Loucy (cell line): ENCODE data around the gene CTH.
"Not testable (repeated sequence)": the region's sequence is repeated elsewhere in the genome, so short reads cannot be mapped to it uniquely, and the experiment has no call there.

Experiments
- H2AFZ ChIP-seq: fragments of 200-600 bp; sonication (generic); 2 replicates; pipeline ENCODE4 v1.6.0; 2016; ENCODE audit warnings: antibody characterized with exemption, mild to moderate bottlenecking, low read length, moderate library complexity
- H3F3A ChIP-seq: fragments of 200-600 bp; 2 replicates; pipeline ENCODE4 v1.6.0; 2016; ENCODE audit warnings: antibody characterized with exemption, low read depth, mild to moderate bottlenecking
- H3K27me3 ChIP-seq: fragments of 200-600 bp; sonication (generic); 2 replicates; pipeline ENCODE4 v1.6.1; 2014; ENCODE audit warnings: low read length, mild to moderate bottlenecking; ENCODE audit not compliant: insufficient read depth, poor library complexity, severe bottlenecking
- H3K36me3 ChIP-seq: fragments of 200-600 bp; sonication (generic); 2 replicates; pipeline ENCODE4 v1.6.1; 2016; ENCODE audit warnings: low read length; ENCODE audit not compliant: insufficient read depth
- H3K4me1 ChIP-seq: fragments of 200-600 bp; sonication (generic); 2 replicates; pipeline ENCODE4 v1.5.1; 2014; ENCODE audit warnings: low read length, mild to moderate bottlenecking; ENCODE audit not compliant: insufficient read depth, poor library complexity, severe bottlenecking
- H3K4me2 ChIP-seq: fragments of 200-600 bp; sonication (generic); 2 replicates; pipeline ENCODE4 v1.6.0; 2014; ENCODE audit warnings: antibody characterized with exemption, low read length, low read depth, mild to moderate bottlenecking; ENCODE audit not compliant: poor library complexity, severe bottlenecking
- H3K4me3 ChIP-seq: fragments of 200-600 bp; sonication (generic); 2 replicates; pipeline ENCODE4 v1.5.1; 2014; ENCODE audit warnings: low read length, mild to moderate bottlenecking, mixed read lengths; ENCODE audit not compliant: poor library complexity, severe bottlenecking
- H3K79me2 ChIP-seq: fragments of 200-600 bp; sonication (generic); 2 replicates; pipeline ENCODE4 v1.6.1; 2014; ENCODE audit warnings: low read length; ENCODE audit not compliant: insufficient read depth
- H3K9ac ChIP-seq: fragments of 200-600 bp; sonication (generic); 2 replicates; pipeline ENCODE4 v1.6.0; 2014; ENCODE audit warnings: mild to moderate bottlenecking, low read depth, low read length, moderate library complexity; ENCODE audit not compliant: poor library complexity, severe bottlenecking
- H3K9me2 ChIP-seq: fragments of 200-600 bp; sonication (generic); replicated peaks from 2 replicates; pipeline ENCODE4 v1.6.1; 2016; ENCODE audit warnings: low read depth, low read length, mixed read lengths
- H3K9me3 ChIP-seq: fragments of 200-600 bp; sonication (generic); 2 replicates; pipeline ENCODE4 v1.6.1; 2014; ENCODE audit warnings: mild to moderate bottlenecking, antibody characterized with exemption, low read length, low read depth; ENCODE audit not compliant: insufficient read depth
- H4K20me1 ChIP-seq: fragments of 200-600 bp; sonication (generic); 2 replicates; pipeline ENCODE4 v1.6.0; 2014; ENCODE audit warnings: antibody characterized with exemption, low read length, mild to moderate bottlenecking; ENCODE audit not compliant: insufficient read depth, poor library complexity, severe bottlenecking
- EZH2phosphoT487 ChIP-seq: fragments of 200-600 bp; IDR thresholded peaks from 2 replicates; pipeline ENCODE4 v1.6.1; 2018; ENCODE audit warnings: antibody characterized with exemption, mild to moderate bottlenecking, moderate library complexity, borderline replicate concordance
- TF ChIP-seq, protein P1 (sequence below): fragments of 200-600 bp; sonication (generic); conservative IDR thresholded peaks from 2 replicates; pipeline ENCODE4 v1.5.1; 2014; ENCODE audit warnings: mild to moderate bottlenecking, antibody characterized with exemption, low read length

CTH gene

DNA sequence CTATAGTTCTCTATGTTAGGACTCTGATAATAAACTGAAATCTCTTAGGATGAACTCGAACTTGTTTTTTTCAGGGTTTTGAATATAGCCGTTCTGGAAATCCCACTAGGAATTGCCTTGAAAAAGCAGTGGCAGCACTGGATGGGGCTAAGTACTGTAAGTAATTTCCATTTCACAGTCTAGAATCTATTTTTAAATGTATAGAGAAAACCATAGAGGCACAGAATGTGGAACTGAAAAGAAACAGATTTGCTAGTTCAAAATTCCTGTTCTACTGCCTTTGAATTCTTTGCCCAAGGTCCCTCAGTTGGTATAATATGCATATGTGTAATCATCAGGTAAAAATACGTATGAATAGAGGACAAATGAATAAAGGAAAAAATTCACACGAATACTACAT lies 4.8 kb downstream of the CTH start:
- peak overlapping the region; percentile 99 for H3K4me3 ChIP-seq
- H3K79me2 ChIP-seq, result peaks cover 49% of the 10 kb centered on the region
- H3F3A ChIP-seq, result no peaks in the 10 kb centered on the region
- peak overlapping the region; percentile 75 for H3K4me2 ChIP-seq
- H3K36me3 ChIP-seq, result peaks cover 5% of the 10 kb centered on the region; the same call in 1 of the 2 replicates
- no peak for TF ChIP-seq EZH2phosphoT487
- TF ChIP-seq, protein P1, sequence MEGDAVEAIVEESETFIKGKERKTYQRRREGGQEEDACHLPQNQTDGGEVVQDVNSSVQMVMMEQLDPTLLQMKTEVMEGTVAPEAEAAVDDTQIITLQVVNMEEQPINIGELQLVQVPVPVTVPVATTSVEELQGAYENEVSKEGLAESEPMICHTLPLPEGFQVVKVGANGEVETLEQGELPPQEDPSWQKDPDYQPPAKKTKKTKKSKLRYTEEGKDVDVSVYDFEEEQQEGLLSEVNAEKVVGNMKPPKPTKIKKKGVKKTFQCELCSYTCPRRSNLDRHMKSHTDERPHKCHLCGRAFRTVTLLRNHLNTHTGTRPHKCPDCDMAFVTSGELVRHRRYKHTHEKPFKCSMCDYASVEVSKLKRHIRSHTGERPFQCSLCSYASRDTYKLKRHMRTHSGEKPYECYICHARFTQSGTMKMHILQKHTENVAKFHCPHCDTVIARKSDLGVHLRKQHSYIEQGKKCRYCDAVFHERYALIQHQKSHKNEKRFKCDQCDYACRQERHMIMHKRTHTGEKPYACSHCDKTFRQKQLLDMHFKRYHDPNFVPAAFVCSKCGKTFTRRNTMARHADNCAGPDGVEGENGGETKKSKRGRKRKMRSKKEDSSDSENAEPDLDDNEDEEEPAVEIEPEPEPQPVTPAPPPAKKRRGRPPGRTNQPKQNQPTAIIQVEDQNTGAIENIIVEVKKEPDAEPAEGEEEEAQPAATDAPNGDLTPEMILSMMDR, result no peak
- H3K9me2 ChIP-seq, result no peaks in the 10 kb centered on the region
- H3K27me3 ChIP-seq, result no peaks in the 10 kb centered on the region
- H3K9me3 ChIP-seq, result no peaks in the 10 kb centered on the region
- peaks cover 37% of the 10 kb centered on the region for H3K4me1 ChIP-seq
- H4K20me1 ChIP-seq, result no peaks in the 10 kb centered on the region
- H3K9ac ChIP-seq, result no peak overlapping the region
- H2AFZ ChIP-seq, result no peak overlapping the region

DNA sequence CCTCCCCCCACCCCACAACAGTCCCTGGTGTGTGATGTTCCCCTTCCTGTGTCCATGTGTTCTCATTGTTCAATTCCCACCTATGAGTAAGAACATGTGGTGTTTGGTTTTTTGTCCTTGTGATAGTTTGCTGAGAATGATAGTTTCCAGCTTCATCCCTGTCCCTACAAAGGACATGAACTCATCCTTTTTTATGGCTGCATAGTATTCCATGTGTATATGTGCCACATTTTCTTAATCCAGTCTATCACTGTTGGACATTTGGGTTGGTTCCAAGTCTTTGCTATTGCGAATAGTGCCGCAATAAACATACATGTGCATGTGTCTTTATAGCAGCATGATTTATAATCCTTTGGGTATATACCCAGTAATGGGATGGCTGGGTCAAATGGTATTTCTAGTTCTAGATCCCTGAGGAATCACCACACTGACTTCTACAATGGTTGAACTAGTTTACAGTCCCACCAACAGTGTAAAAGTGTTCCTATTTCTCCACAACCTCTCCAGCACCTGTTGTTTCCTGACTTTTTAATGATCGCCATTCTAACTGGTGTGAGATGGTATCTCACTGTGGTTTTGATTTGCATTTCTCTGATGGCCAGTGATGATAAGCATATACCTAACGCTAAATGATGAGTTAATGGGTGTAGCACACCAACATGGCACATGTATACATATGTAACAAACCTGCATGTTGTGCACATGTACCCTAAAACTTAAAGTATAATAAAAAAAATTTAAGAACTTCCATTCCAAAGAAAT lies 8.1 kb downstream of the CTH start:
- not testable (repeated sequence) for H2AFZ ChIP-seq, H3K4me3 ChIP-seq, H3K4me2 ChIP-seq, H3K9me2 ChIP-seq, H4K20me1 ChIP-seq, H3K9me3 ChIP-seq, H3F3A ChIP-seq, H3K9ac ChIP-seq, H3K27me3 ChIP-seq
- H3K4me1 ChIP-seq, result peaks cover 12% of the 10 kb centered on the region
- peaks cover 11% of the 10 kb centered on the region; the same call in 1 of the 2 replicates for H3K36me3 ChIP-seq
- peaks cover 20% of the 10 kb centered on the region for H3K79me2 ChIP-seq

DNA sequence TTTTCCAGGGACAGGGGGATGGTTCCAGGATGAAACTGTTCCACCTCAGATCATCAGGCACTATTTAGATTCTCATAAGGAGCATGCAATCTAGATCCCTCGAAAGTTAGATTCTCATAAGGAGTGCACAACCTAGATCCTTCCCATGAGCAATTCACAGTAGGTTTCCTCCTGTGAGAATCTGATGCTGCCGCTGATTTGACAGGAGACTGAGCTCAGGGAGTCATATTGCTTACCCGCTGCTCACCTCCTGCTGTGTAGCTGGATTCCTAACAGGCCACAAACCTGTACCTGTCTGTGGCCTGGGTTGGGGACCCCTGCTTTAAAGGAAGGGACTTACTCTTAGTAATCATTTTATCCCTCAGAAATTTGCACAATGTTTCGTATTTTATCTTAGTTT lies 9.3 kb downstream of the CTH start:
- no peak overlapping the region for H3K4me2 ChIP-seq

More for the DNA sequence above, 9.3 kb downstream of the CTH start:
- no peak overlapping the region for H2AFZ ChIP-seq
- no peak overlapping the region for H3K4me3 ChIP-seq
- H3K9me3 ChIP-seq, result no peaks in the 10 kb centered on the region
- H3K9me2 ChIP-seq, result no peaks in the 10 kb centered on the region
- H3K4me1 ChIP-seq, result peaks cover 4% of the 10 kb centered on the region
- H3F3A ChIP-seq, result peaks cover 4% of the 10 kb centered on the region; the same call in 1 of the 2 replicates
- no peaks in the 10 kb centered on the region for H3K27me3 ChIP-seq
- H3K9ac ChIP-seq, result no peak overlapping the region
- peaks cover 16% of the 10 kb centered on the region; the same call in 1 of the 2 replicates for H3K36me3 ChIP-seq
- peaks cover 8% of the 10 kb centered on the region for H3K79me2 ChIP-seq
- TF ChIP-seq, protein P1, result no peak
- no peak for TF ChIP-seq EZH2phosphoT487
- H4K20me1 ChIP-seq, result no peaks in the 10 kb centered on the region
